Measurements from ENCODE around the gene POU3F2.

Gene POU3F2

GRCh38 chr6:98845211-98846020, 11.0 kb downstream of the POU3F2 start:
- peak overlapping the region; percentile 52 for H3K4me2 ChIP-seq (ENCODE audit: low read length)
- peaks cover 0 to 4% of the 10 kb centered on the region in 2 experiments for H3K4me1 ChIP-seq (ENCODE audit: control insufficient read depth in 1 of 2, insufficient read depth in 2 of 2, low read length in 2 of 2)
- peaks cover 41% of the 10 kb centered on the region for H3K27me3 ChIP-seq (ENCODE audit: insufficient read depth, low read length)
- H3K18ac ChIP-seq (ENCODE audit: low read length) = no peak overlapping the region
- no peak overlapping the region for H3K14ac ChIP-seq (ENCODE audit: low read length)
- H3K36me3 ChIP-seq (ENCODE audit: control insufficient read depth in 1 of 2, insufficient read depth in 2 of 2, low read length in 2 of 2) = no peaks in the 10 kb centered on the region
- H2BK5ac ChIP-seq (ENCODE audit: low read depth, low read length, poor library complexity) = no peak overlapping the region
- no peak overlapping the region for H3K23ac ChIP-seq (ENCODE audit: low read length)
- no peak overlapping the region for H3K27ac ChIP-seq (ENCODE audit: low read depth, low read length)
- peak; percentile 56 to 84 for DNase-seq
- no peak overlapping the region for H4K12ac ChIP-seq (ENCODE audit: low read depth, low read length)
- H3K4me3 ChIP-seq (ENCODE audit: low read depth, low read length) = no peak overlapping the region
- H3K79me1 ChIP-seq (ENCODE audit: low read length) = no peaks in the 10 kb centered on the region
- no peak overlapping the region for H2BK12ac ChIP-seq (ENCODE audit: low read length)
- H4K8ac ChIP-seq (ENCODE audit: low read depth, low read length) = no peak overlapping the region
- no peak overlapping the region for H2BK120ac ChIP-seq (ENCODE audit: insufficient read depth, low read length, poor library complexity)
- WGBS (ENCODE audit: extremely low coverage, insufficient coverage, insufficient read length) = no CpG with 5 or more reads among the region's 50 CpGs
- no peaks in the 10 kb centered on the region for H3K79me2 ChIP-seq (ENCODE audit: control insufficient read depth, insufficient read depth, low read length, poor library complexity)
- no peak overlapping the region for H4K91ac ChIP-seq (ENCODE audit: low read depth, low read length)
- H3K4ac ChIP-seq (ENCODE audit: low read depth, low read length) = no peak overlapping the region
- H3K9me3 ChIP-seq (ENCODE audit: insufficient read depth, low read depth, low read length) = peaks cover 4% of the 10 kb centered on the region
- H2AFZ ChIP-seq (ENCODE audit: insufficient read depth, low read length, poor library complexity) = no peak overlapping the region
- no peak overlapping the region for H3K9ac ChIP-seq (ENCODE audit: low read length)
- no peak overlapping the region for H2AK5ac ChIP-seq (ENCODE audit: low read length)

GRCh38 chr6:98846021-98846380, 11.6 kb downstream of the POU3F2 start:
- H2BK5ac ChIP-seq (ENCODE audit: low read depth, low read length, poor library complexity) = no peak overlapping the region
- H4K12ac ChIP-seq (ENCODE audit: low read depth, low read length) = no peak overlapping the region
- no peak overlapping the region for H4K8ac ChIP-seq (ENCODE audit: low read depth, low read length)
- H2BK12ac ChIP-seq (ENCODE audit: low read length) = no peak overlapping the region
- no peak overlapping the region for H3K4me3 ChIP-seq (ENCODE audit: low read depth, low read length)
- H3K18ac ChIP-seq (ENCODE audit: low read length) = no peak overlapping the region
- no peak overlapping the region for H2BK120ac ChIP-seq (ENCODE audit: insufficient read depth, low read length, poor library complexity)
- no peak for DNase-seq
- H4K91ac ChIP-seq (ENCODE audit: low read depth, low read length) = no peak overlapping the region
- no peak overlapping the region for H3K4me2 ChIP-seq (ENCODE audit: low read length)
- no peak overlapping the region for H3K27ac ChIP-seq (ENCODE audit: low read depth, low read length)
- no peak overlapping the region for H3K9ac ChIP-seq (ENCODE audit: low read length)
- H3K79me2 ChIP-seq (ENCODE audit: control insufficient read depth, insufficient read depth, low read length, poor library complexity) = no peaks in the 10 kb centered on the region
- no CpG with 5 or more reads among the region's 3 CpGs for WGBS (ENCODE audit: extremely low coverage, insufficient coverage, insufficient read length)
- no peaks in the 10 kb centered on the region for H3K79me1 ChIP-seq (ENCODE audit: low read length)
- no peaks in the 10 kb centered on the region for H3K36me3 ChIP-seq (ENCODE audit: control insufficient read depth in 1 of 2, insufficient read depth in 2 of 2, low read length in 2 of 2)
- H3K9me3 ChIP-seq (ENCODE audit: insufficient read depth, low read depth, low read length) = peaks cover 4% of the 10 kb centered on the region
- H3K14ac ChIP-seq (ENCODE audit: low read length) = no peak overlapping the region
- H3K23ac ChIP-seq (ENCODE audit: low read length) = no peak overlapping the region
- H3K4me1 ChIP-seq (ENCODE audit: control insufficient read depth in 1 of 2, insufficient read depth in 2 of 2, low read length in 2 of 2) = peaks cover 0 to 4% of the 10 kb centered on the region in 2 experiments
- H3K27me3 ChIP-seq (ENCODE audit: insufficient read depth, low read length) = peaks cover 38% of the 10 kb centered on the region
- no peak overlapping the region for H2AK5ac ChIP-seq (ENCODE audit: low read length)
- no peak overlapping the region for H2AFZ ChIP-seq (ENCODE audit: insufficient read depth, low read length, poor library complexity)
- H3K4ac ChIP-seq (ENCODE audit: low read depth, low read length) = no peak overlapping the region

- Histone ChIP-seq H3K4me3 (ENCODE audit: low read depth, low read length) (no peak overlapping the region), H2AFZ (ENCODE audit: insufficient read depth, low read length, poor library complexity) (no peak overlapping the region), H3K23ac (ENCODE audit: low read length) (no peak overlapping the region), H3K79me2 (ENCODE audit: control insufficient read depth, insufficient read depth, low read length, poor library complexity) (no peaks in the 10 kb centered on the region), H2AK5ac (ENCODE audit: low read length) (no peak overlapping the region), H3K27ac (ENCODE audit: low read depth, low read length) (no peak overlapping the region), H4K12ac (ENCODE audit: low read depth, low read length) (no peak overlapping the region), H3K79me1 (ENCODE audit: low read length) (no peaks in the 10 kb centered on the region), H3K36me3 (ENCODE audit: control insufficient read depth in 1 of 2, insufficient read depth in 2 of 2, low read length in 2 of 2) (no peaks in the 10 kb centered on the region), H3K9ac (ENCODE audit: low read length) (no peak overlapping the region), H2BK120ac (ENCODE audit: insufficient read depth, low read length, poor library complexity) (no peak overlapping the region), H3K27me3 (ENCODE audit: insufficient read depth, low read length) (peaks cover 29% of the 10 kb centered on the region), H3K9me3 (ENCODE audit: insufficient read depth, low read depth, low read length) (peaks cover 1% of the 10 kb centered on the region), H3K4me1 (ENCODE audit: control insufficient read depth in 1 of 2, insufficient read depth in 2 of 2, low read length in 2 of 2) (peaks cover 0 to 4% of the 10 kb centered on the region in 2 experiments), H4K8ac (ENCODE audit: low read depth, low read length) (no peak overlapping the region), H3K14ac (ENCODE audit: low read length) (no peak overlapping the region), H3K4me2 (ENCODE audit: low read length) (peak overlapping the region; percentile 64), H3K4ac (ENCODE audit: low read depth, low read length) (no peak overlapping the region), H2BK12ac (ENCODE audit: low read length) (no peak overlapping the region), H3K18ac (ENCODE audit: low read length) (no peak overlapping the region), H4K91ac (ENCODE audit: low read depth, low read length) (no peak overlapping the region), H2BK5ac (ENCODE audit: low read depth, low read length, poor library complexity) (no peak overlapping the region)
- DNase-seq = no peak
- no CpG with 5 or more reads among the region's 11 CpGs for WGBS (ENCODE audit: extremely low coverage, insufficient coverage, insufficient read length)
Measured at GRCh38 chr6:98847416-98847778, 13.0 kb downstream of the POU3F2 start.

GRCh38 chr6:98847779-98848538, 13.6 kb downstream of the POU3F2 start:
- Histone ChIP-seq H4K8ac (ENCODE audit: low read depth, low read length) (no peak overlapping the region), H3K27ac (ENCODE audit: low read depth, low read length) (no peak overlapping the region), H3K14ac (ENCODE audit: low read length) (no peak overlapping the region), H3K9me3 (ENCODE audit: insufficient read depth, low read depth, low read length) (no peaks in the 10 kb centered on the region), H3K79me2 (ENCODE audit: control insufficient read depth, insufficient read depth, low read length, poor library complexity) (no peaks in the 10 kb centered on the region), H2BK12ac (ENCODE audit: low read length) (no peak overlapping the region), H2BK120ac (ENCODE audit: insufficient read depth, low read length, poor library complexity) (no peak overlapping the region), H3K4ac (ENCODE audit: low read depth, low read length) (no peak overlapping the region), H3K4me1 (ENCODE audit: control insufficient read depth in 1 of 2, insufficient read depth in 2 of 2, low read length in 2 of 2) (peaks cover 0 to 4% of the 10 kb centered on the region in 2 experiments), H3K27me3 (ENCODE audit: insufficient read depth, low read length) (peaks cover 23% of the 10 kb centered on the region), H2AK5ac (ENCODE audit: low read length) (no peak overlapping the region), H3K36me3 (ENCODE audit: control insufficient read depth in 1 of 2, insufficient read depth in 2 of 2, low read length in 2 of 2) (no peaks in the 10 kb centered on the region), H4K12ac (ENCODE audit: low read depth, low read length) (no peak overlapping the region), H3K9ac (ENCODE audit: low read length) (no peak overlapping the region), H2AFZ (ENCODE audit: insufficient read depth, low read length, poor library complexity) (peak overlapping the region; percentile 25), H3K23ac (ENCODE audit: low read length) (no peak overlapping the region), H3K4me3 (ENCODE audit: low read depth, low read length) (peak overlapping the region; percentile 37), H3K18ac (ENCODE audit: low read length) (no peak overlapping the region), H2BK5ac (ENCODE audit: low read depth, low read length, poor library complexity) (no peak overlapping the region), H4K91ac (ENCODE audit: low read depth, low read length) (no peak overlapping the region), H3K4me2 (ENCODE audit: low read length) (peak overlapping the region; percentile 64), H3K79me1 (ENCODE audit: low read length) (no peaks in the 10 kb centered on the region)
- no peak for DNase-seq
- WGBS (ENCODE audit: extremely low coverage, insufficient coverage, insufficient read length) = no CpG with 5 or more reads among the region's 51 CpGs

Measured in trophoblast cell (in vitro differentiated cells and primary cell).